Osteoblast (primary cell): ENCODE results near the gene F7. TPM values are rescaled to one million over a fixed set of nuclear protein-coding genes. Genes with fewer than 3 reads are reported as not detected.

Source experiments
- DNase-seq: peaks from one replicate; pipeline ENCODE4 v3.0.0; 2011; ENCODE audit warnings: low spot score, mixed read lengths; ENCODE audit not compliant: insufficient read length; ENCODE audit errors: missing footprints
- H2AFZ ChIP-seq: 2 replicates; pipeline ENCODE4 v1.6.0; 2011; ENCODE audit warnings: mild to moderate bottlenecking, low read length
- H3K27ac ChIP-seq: 2 replicates; pipeline ENCODE4 v1.5.1; 2011; ENCODE audit warnings: mild to moderate bottlenecking, low read depth, low read length, moderate library complexity
- H3K27me3 ChIP-seq: 2 replicates; pipeline ENCODE4 v1.6.0; 2012; ENCODE audit warnings: mild to moderate bottlenecking, control low read depth, inconsistent platforms, low read length, moderate library complexity; ENCODE audit not compliant: insufficient read depth
- H3K36me3 ChIP-seq: 2 replicates; pipeline ENCODE4 v1.5.1; 2011; ENCODE audit warnings: mild to moderate bottlenecking, low read length, control low read depth, moderate library complexity; ENCODE audit not compliant: insufficient read depth
- H3K4me1 ChIP-seq: 2 replicates; pipeline ENCODE4 v1.5.1; 2011; ENCODE audit warnings: mild to moderate bottlenecking, low read length, control low read depth, moderate library complexity; ENCODE audit not compliant: insufficient read depth
- H3K4me2 ChIP-seq: 2 replicates; pipeline ENCODE4 v1.6.0; 2011; ENCODE audit warnings: mild to moderate bottlenecking, low read length; ENCODE audit not compliant: insufficient read depth
- H3K4me3 ChIP-seq: fragments of 200-600 bp; sonication (generic); 3 replicates; pipeline ENCODE4 v1.5.1; 2012; ENCODE audit warnings: mild to moderate bottlenecking, low read length, inconsistent platforms; ENCODE audit not compliant: insufficient read depth
- H3K79me2 ChIP-seq: 2 replicates; pipeline ENCODE4 v1.6.0; 2012; ENCODE audit warnings: mild to moderate bottlenecking, low read length, control low read depth, inconsistent platforms; ENCODE audit not compliant: insufficient read depth
- H3K9me3 ChIP-seq: 2 replicates; pipeline ENCODE4 v1.5.1; 2011; ENCODE audit warnings: low read depth, low read length, control low read depth
- H4K20me1 ChIP-seq: 2 replicates; pipeline ENCODE4 v1.6.0; 2012; ENCODE audit warnings: mild to moderate bottlenecking, low read length, control low read depth; ENCODE audit not compliant: insufficient read depth
- CTCF ChIP-seq: IDR thresholded peaks from 2 replicates; pipeline ENCODE4 v1.5.1; 2011; ENCODE audit warnings: mild to moderate bottlenecking, low read depth, low read length, moderate library complexity; ENCODE audit errors: extremely low read depth
- small RNA-seq: library from RNA; depleted of rRNA; stranded (forward); fragments of <200 nt; gene quantifications from one replicate; pipeline ENCODE3, GENCODE V24; 2012
- total RNA-seq: library from RNA; depleted of rRNA; stranded (reverse); fragments of >200 nt; gene quantifications from 2 replicates; pipeline ENCODE4 v1.2.3, GENCODE V29; 2012

Gene F7
- total RNA-seq, 1 donor, result under 0.01 TPM

- no peak overlapping the region for H3K4me3 ChIP-seq
- H3K9me3 ChIP-seq, result no peaks in the 10 kb centered on the region
- TF ChIP-seq CTCF, result no peak
- H3K36me3 ChIP-seq, result peaks cover 26% of the 10 kb centered on the region
- no peak overlapping the region for H3K27ac ChIP-seq
- no peaks in the 10 kb centered on the region for H3K4me1 ChIP-seq
- no peak for DNase-seq
- no peaks in the 10 kb centered on the region for H3K79me2 ChIP-seq
- no peak overlapping the region for H2AFZ ChIP-seq
- no peak overlapping the region for H3K4me2 ChIP-seq
- H4K20me1 ChIP-seq, result no peaks in the 10 kb centered on the region
- H3K27me3 ChIP-seq, result peaks cover 10% of the 10 kb centered on the region
Measured at GRCh38 chr13:113167575-113167974, 62.0 kb downstream of the F7 start.

GRCh38 chr13:113168211-113168610 is 62.6 kb downstream of the F7 start:
- H3K9me3 ChIP-seq, result no peaks in the 10 kb centered on the region
- H3K4me3 ChIP-seq, result no peak overlapping the region
- no peak overlapping the region for H2AFZ ChIP-seq
- H4K20me1 ChIP-seq, result no peaks in the 10 kb centered on the region
- no peaks in the 10 kb centered on the region for H3K79me2 ChIP-seq
- no peak overlapping the region for H3K4me2 ChIP-seq
- peak; percentile 44 for DNase-seq
- H3K27ac ChIP-seq, result no peak overlapping the region
- H3K27me3 ChIP-seq, result peaks cover 4% of the 10 kb centered on the region
- no peaks in the 10 kb centered on the region for H3K4me1 ChIP-seq
- peaks cover 26% of the 10 kb centered on the region for H3K36me3 ChIP-seq
- TF ChIP-seq CTCF, result no peak

GRCh38 chr13:113169277-113170272 is 64.0 kb downstream of the F7 start:
- H4K20me1 ChIP-seq, result no peaks in the 10 kb centered on the region
- H3K9me3 ChIP-seq, result no peaks in the 10 kb centered on the region
- no peaks in the 10 kb centered on the region for H3K27me3 ChIP-seq
- peak; percentile 73 for DNase-seq
- H3K36me3 ChIP-seq, result peaks cover 29% of the 10 kb centered on the region
- H3K4me1 ChIP-seq, result no peaks in the 10 kb centered on the region
- H3K27ac ChIP-seq, result no peak overlapping the region
- TF ChIP-seq CTCF, result no peak
- H3K4me2 ChIP-seq, result no peak overlapping the region
- no peaks in the 10 kb centered on the region for H3K79me2 ChIP-seq
- H3K4me3 ChIP-seq, result no peak overlapping the region
- no peak overlapping the region for H2AFZ ChIP-seq

Small RNA genes lying within 50 kb of the gene (small RNA-seq; reads per million reads assigned to genes)
- not detected for gene AL137002.1

Other genes with a start within 250 kb of the F7 start
- gene MCF2L, start 136.6 kb upstream of the F7 start, total RNA-seq, result 6.5 TPM in 2 replicates
- 0.29 TPM in 1 of 2 replicates, not detected in the other for gene F10, start 17.0 kb downstream of the F7 start, total RNA-seq
- not detected in 2 replicates for gene PROZ, start 52.9 kb downstream of the F7 start, total RNA-seq
- 48.5 and 55.4 TPM in 2 replicates for gene PCID2, start 102.9 kb downstream of the F7 start, total RNA-seq
- 128 TPM in 2 replicates for gene CUL4A, start 103.8 kb downstream of the F7 start, total RNA-seq
- gene LAMP1, start 191.4 kb downstream of the F7 start, total RNA-seq, result 211 and 216 TPM in 2 replicates